ENCODE results near the gene PLCH1. TPM values are rescaled to one million over a fixed set of nuclear protein-coding genes. Genes with fewer than 3 reads are reported as not detected.

Gene PLCH1
- total RNA-seq, 4 donors from 2014 or later: 0.19 to 2.1 (median 0.28) TPM

GRCh38 chr3:155688481-155688880 is 56.4 kb downstream of the PLCH1 start:
- Histone ChIP-seq H3K27ac (no peak overlapping the region), H3K27me3 (no peaks in the 10 kb centered on the region), H3K36me3 (no peaks in the 10 kb centered on the region), H3K9me3 (no peaks in the 10 kb centered on the region), H3K4me3 (no peak overlapping the region), H3K4me1 (no peaks in the 10 kb centered on the region)
- no peak for TF ChIP-seq CTCF (IDR thresholded peaks at IDR 0.05)
- TF ChIP-seq POLR2A (IDR thresholded peaks at IDR 0.05): no peak
- WGBS, 2 donors: 92 to 100% methylated on average over 1 to 2 of the region's 3 CpGs
- DNase-seq: no peak
- intact Hi-C loops (cut with DNase I): no loop called here

DNA sequence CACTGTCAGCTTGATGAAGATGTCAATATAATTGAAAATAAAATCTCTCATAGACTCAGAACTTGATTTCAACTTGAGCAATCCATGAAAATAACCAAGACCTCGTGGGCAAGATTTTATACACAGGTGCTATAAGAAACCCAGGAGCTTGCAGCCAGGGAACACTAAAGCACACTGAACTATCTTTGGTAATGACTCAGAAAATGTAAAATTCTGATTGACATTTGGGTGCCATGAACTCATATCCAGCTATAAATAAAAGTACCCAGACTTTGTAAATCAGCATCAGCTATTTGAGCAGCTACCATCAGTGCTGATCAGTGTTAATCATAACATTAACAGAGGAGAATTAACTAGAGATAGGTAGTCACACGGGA is 61.5 kb downstream of the PLCH1 start:
- Histone ChIP-seq H3K36me3 (no peaks in the 10 kb centered on the region), H3K27me3 (no peaks in the 10 kb centered on the region), H3K4me3 (no peak overlapping the region), H3K9me3 (no peaks in the 10 kb centered on the region), H3K4me1 (no peaks in the 10 kb centered on the region), H3K27ac (no peak overlapping the region)
- TF ChIP-seq CTCF (IDR thresholded peaks at IDR 0.05) (no peak), POLR2A (IDR thresholded peaks at IDR 0.05) (no peak)
- intact Hi-C loops (cut with DNase I): no loop called here
- no peak for DNase-seq
- WGBS, 2 donors: 59 to 79% methylated on average over 2 of the region's 2 CpGs

DNA sequence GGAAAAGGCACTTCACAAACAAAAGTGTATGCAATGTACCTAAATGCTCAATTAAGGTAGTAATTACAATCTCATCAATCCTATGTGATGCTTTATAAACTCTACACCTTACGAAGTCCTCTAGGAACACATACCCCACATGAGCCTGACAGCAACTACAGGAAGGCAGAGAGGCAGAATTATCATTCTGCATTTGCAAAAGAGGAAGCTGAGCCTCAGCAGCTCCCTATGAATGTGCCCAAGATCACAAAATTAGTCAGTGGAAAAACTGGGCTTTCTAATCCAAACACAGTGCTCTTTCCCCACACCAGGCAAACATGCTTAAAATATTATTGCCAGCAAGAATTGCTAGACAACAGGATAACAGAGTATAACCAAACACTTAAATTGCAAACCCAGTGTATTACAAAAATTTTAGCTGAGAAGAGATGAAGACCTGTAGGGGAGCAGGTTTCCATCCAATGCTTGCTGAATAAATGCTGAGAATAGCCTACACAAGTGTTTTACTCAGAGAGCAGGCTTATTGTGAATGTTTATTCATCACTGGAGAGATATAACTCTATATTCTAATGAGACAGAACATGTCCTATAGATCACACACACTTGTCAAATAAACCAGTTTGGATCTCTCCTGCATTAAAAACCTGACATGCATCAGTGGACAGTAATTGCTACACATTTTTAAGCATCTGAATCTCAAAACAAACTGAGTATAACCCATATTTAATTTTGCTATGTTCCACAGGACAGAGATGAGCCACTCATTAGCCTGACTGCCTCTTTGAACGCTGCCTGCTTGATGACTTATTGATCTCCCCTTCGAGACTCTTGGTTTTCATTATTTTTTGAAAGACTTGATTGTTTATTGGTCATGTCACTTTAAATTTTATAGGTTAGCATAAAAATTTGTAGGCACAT is 62.2 kb downstream of the PLCH1 start:
- H3K9me3 ChIP-seq: no peaks in the 10 kb centered on the region
- intact Hi-C loops (cut with DNase I): no loop called here
- H3K4me3 ChIP-seq: no peak overlapping the region
- TF ChIP-seq POLR2A (IDR thresholded peaks at IDR 0.05): no peak
- no peak for TF ChIP-seq CTCF (IDR thresholded peaks at IDR 0.05)
- no peak overlapping the region for H3K27ac ChIP-seq
- H3K27me3 ChIP-seq: no peaks in the 10 kb centered on the region
- 57 to 78% methylated on average over 3 of the region's 3 CpGs for WGBS, 2 donors
- no peaks in the 10 kb centered on the region for H3K36me3 ChIP-seq
- no peaks in the 10 kb centered on the region for H3K4me1 ChIP-seq
- no peak for DNase-seq

DNA sequence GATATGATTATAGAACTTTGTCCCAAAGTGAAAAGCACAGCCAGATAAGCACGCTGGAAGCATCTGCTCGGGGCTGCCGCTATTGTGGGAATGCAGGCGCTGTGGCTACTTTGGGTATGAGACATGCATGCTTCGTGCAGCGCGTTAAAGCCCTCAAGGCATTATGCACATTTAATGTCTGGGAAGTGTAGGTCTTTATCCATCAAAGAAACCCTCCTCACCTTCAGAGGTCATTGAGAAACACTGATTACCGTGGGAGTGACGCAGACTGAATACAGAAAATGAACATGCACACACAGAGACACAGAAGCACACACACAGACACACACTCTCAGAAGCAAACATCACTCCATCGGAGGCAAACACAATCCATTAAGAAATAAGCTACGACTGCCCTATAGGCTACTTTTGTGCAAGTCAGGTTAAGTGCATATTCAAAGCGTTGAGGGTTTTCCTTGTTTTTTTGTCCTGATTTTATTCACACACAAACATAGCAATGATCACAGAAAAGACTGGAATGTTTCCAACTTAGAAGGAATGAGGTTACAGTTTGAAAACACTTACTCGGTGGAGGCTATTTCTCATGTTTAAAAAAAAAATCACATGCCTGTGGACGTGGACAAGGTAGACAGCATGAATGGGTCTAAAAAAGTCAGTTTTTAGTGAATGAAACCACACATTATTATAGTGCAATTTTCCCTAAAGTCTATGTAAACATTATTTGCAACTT is 68.5 kb downstream of the PLCH1 start:
- Histone ChIP-seq H3K27ac (no peak overlapping the region), H3K4me1 (peaks cover 0 to 5% (median 0%) of the 10 kb centered on the region in 3 donors), H3K27me3 (no peaks in the 10 kb centered on the region), H3K9me3 (no peaks in the 10 kb centered on the region), H3K4me3 (peak overlapping the region in 2 of 4 donors; percentile 14 to 34), H3K36me3 (no peaks in the 10 kb centered on the region)
- 38 to 50% methylated on average over 14 of the region's 14 CpGs for WGBS, 2 donors
- intact Hi-C loops (cut with DNase I): no loop called here
- DNase-seq: no peak
- no peak for TF ChIP-seq POLR2A (IDR thresholded peaks at IDR 0.05)
- no peak for TF ChIP-seq CTCF (IDR thresholded peaks at IDR 0.05)

DNA sequence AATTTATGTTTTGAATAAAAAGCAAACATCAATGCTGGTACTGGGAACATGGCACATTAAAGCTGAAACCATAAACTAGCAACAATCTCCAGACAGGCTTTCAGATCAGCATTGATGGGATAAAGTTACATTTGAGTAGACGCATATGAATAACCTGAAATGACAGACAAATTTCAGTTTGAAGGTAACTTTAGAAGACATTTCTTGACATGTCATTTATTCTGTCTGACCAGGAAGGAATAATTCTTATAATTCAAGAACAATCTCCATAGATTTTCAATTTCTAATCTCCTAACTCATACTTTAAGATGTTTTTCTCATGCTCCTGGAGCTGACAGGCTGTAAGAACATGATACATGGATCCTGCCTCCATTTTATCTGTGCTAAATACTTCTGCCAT is 69.8 kb downstream of the PLCH1 start:
- no peak for DNase-seq
- no peaks in the 10 kb centered on the region for H3K9me3 ChIP-seq
- no peak overlapping the region for H3K27ac ChIP-seq
- H3K27me3 ChIP-seq: no peaks in the 10 kb centered on the region
- 83 to 88% methylated on average over 1 of the region's 1 CpG for WGBS, 2 donors
- no peak overlapping the region for H3K4me3 ChIP-seq
- no peaks in the 10 kb centered on the region for H3K36me3 ChIP-seq
- peaks cover 0 to 5% (median 0%) of the 10 kb centered on the region in 3 donors for H3K4me1 ChIP-seq
- intact Hi-C loops (cut with DNase I): no loop called here
- no peak for TF ChIP-seq CTCF (IDR thresholded peaks at IDR 0.05)
- no peak for TF ChIP-seq POLR2A (IDR thresholded peaks at IDR 0.05)
